ENCODE data around the gene VWF. TPM values are rescaled to one million over a fixed set of nuclear protein-coding genes. Genes with fewer than 3 reads are reported as not detected.
A peak's percentile ranks its signal among the peaks of the same experiment; 100 is the strongest.

VWF gene
- total RNA-seq, 1 experiment from 2014 or later, result 0.48 TPM

DNA sequence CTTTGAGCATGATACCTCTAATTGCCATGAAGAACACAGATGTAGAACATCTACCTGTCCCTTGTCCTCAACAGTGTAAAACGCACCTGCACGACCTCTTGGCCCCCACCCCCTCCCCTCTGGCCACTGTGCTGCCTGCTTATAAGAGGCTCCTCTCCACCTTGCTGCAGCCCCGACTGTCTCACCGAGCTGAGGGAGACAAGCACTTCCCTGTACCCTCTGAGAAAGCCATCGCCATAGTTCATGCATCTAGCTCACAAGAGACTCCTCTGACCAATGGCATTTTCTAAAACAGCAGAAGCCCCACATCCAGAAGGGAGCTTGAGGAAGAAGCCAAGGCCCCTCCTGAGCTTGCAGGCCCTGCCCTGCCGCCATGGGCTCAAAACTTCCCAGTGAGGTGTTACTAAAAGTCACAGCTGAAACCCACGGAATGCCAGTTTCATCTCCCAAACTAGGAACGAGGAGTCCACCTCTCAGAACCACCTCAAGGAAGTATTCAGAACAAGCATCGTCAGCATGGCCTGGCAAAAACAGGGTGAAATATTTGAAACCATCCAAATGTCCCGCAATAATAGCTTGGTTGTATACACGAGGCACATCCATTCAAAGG, 157.9 kb downstream of the VWF start:
- Histone ChIP-seq H3K4me2 (no peak overlapping the region), H3K27ac (no peak overlapping the region), H3K4me3 (no peak overlapping the region), H4K20me1 (ENCODE audit: insufficient read depth) (no peaks in the 10 kb centered on the region), H3F3A (ENCODE audit: insufficient read depth, low read depth) (no peaks in the 10 kb centered on the region), H3K9me3 (ENCODE audit: insufficient read depth, low read depth) (no peaks in the 10 kb centered on the region), H2AFZ (no peak overlapping the region), H3K36me3 (ENCODE audit: low read depth) (no peaks in the 10 kb centered on the region), H3K27me3 (ENCODE audit: insufficient read depth, low read depth) (peaks cover 72% of the 10 kb centered on the region), H3K9me2 (ENCODE audit: insufficient read depth) (no peaks in the 10 kb centered on the region), H3K79me2 (ENCODE audit: low read depth) (no peaks in the 10 kb centered on the region), H3K4me1 (replicated peaks; ENCODE audit: insufficient read depth) (no peaks in the 10 kb centered on the region)
- intact Hi-C loops (cut with micrococcal nuclease; ENCODE audit: unreplicated experiment), result loop anchor here (5.0 kb wide), 1 partner anchor 76 kb away; no protein-coding TSS in a partner anchor
- ChIA-PET CTCF (interaction anchor here (0.6 to 1.2 kb wide), 3 partner anchors 10 to 904 kb away, joined by 3 to 11 read pairs (median 5); no protein-coding TSS in a partner anchor), POLR2A (ENCODE audit: unreplicated experiment) (no interaction called here)
- DNase-seq, result no peak
- no TSS peak for BruUV-seq (replicated peaks)
- TF ChIP-seq EZH2 (IDR thresholded peaks at IDR 0.05; ENCODE audit: low read depth), result no peak
- TF ChIP-seq, protein P1, sequence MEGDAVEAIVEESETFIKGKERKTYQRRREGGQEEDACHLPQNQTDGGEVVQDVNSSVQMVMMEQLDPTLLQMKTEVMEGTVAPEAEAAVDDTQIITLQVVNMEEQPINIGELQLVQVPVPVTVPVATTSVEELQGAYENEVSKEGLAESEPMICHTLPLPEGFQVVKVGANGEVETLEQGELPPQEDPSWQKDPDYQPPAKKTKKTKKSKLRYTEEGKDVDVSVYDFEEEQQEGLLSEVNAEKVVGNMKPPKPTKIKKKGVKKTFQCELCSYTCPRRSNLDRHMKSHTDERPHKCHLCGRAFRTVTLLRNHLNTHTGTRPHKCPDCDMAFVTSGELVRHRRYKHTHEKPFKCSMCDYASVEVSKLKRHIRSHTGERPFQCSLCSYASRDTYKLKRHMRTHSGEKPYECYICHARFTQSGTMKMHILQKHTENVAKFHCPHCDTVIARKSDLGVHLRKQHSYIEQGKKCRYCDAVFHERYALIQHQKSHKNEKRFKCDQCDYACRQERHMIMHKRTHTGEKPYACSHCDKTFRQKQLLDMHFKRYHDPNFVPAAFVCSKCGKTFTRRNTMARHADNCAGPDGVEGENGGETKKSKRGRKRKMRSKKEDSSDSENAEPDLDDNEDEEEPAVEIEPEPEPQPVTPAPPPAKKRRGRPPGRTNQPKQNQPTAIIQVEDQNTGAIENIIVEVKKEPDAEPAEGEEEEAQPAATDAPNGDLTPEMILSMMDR (conservative IDR thresholded peaks at IDR 0.05), result no peak

DNA sequence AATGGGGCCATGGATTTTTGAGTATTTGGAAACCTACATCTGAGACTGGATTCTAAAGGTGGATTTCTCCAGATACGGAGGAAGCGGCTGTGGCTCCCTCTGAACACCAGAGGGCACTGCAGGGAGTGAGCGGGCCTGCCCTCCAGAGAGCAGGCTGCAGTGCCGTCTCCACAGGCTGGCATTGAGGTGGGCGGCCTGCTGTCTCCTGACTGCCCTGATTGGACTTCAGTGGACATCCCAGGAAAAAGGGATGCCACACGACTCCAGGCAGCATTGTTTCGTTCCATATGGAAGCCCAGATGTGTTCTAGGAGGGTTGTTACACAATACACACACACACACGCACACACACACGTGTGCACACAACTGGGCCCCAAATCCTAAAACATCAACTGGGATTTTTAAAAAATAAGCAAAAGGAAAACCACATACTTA, 158.5 kb downstream of the VWF start:
- no peaks in the 10 kb centered on the region for H3K4me1 ChIP-seq (replicated peaks; ENCODE audit: insufficient read depth)
- no peaks in the 10 kb centered on the region for H3K36me3 ChIP-seq (ENCODE audit: low read depth)
- peak in 1 of 2 experiments; percentile 63 for DNase-seq
- intact Hi-C loops (cut with micrococcal nuclease; ENCODE audit: unreplicated experiment), result loop anchor here (5.0 kb wide), 1 partner anchor 76 kb away; no protein-coding TSS in a partner anchor
- no peaks in the 10 kb centered on the region for H3K9me2 ChIP-seq (ENCODE audit: insufficient read depth)
- ChIA-PET POLR2A (ENCODE audit: unreplicated experiment) (no interaction called here), CTCF (interaction anchor here (0.6 to 1.2 kb wide), 2 partner anchors 9 to 903 kb away, joined by 5 to 11 read pairs; no protein-coding TSS in a partner anchor)
- H3K4me3 ChIP-seq, result no peak overlapping the region
- no peaks in the 10 kb centered on the region for H4K20me1 ChIP-seq (ENCODE audit: insufficient read depth)
- no TSS peak for BruUV-seq (replicated peaks)
- H3K4me2 ChIP-seq, result no peak overlapping the region
- no peaks in the 10 kb centered on the region for H3K9me3 ChIP-seq (ENCODE audit: insufficient read depth, low read depth)
- no peak overlapping the region for H3K27ac ChIP-seq
- TF ChIP-seq, protein P1 (conservative IDR thresholded peaks at IDR 0.05), result peak; percentile 79
- TF ChIP-seq EZH2 (IDR thresholded peaks at IDR 0.05; ENCODE audit: low read depth), result no peak
- peaks cover 66% of the 10 kb centered on the region for H3K27me3 ChIP-seq (ENCODE audit: insufficient read depth, low read depth)
- H3F3A ChIP-seq (ENCODE audit: insufficient read depth, low read depth), result no peaks in the 10 kb centered on the region
- H3K79me2 ChIP-seq (ENCODE audit: low read depth), result no peaks in the 10 kb centered on the region
- H2AFZ ChIP-seq, result no peak overlapping the region

DNA sequence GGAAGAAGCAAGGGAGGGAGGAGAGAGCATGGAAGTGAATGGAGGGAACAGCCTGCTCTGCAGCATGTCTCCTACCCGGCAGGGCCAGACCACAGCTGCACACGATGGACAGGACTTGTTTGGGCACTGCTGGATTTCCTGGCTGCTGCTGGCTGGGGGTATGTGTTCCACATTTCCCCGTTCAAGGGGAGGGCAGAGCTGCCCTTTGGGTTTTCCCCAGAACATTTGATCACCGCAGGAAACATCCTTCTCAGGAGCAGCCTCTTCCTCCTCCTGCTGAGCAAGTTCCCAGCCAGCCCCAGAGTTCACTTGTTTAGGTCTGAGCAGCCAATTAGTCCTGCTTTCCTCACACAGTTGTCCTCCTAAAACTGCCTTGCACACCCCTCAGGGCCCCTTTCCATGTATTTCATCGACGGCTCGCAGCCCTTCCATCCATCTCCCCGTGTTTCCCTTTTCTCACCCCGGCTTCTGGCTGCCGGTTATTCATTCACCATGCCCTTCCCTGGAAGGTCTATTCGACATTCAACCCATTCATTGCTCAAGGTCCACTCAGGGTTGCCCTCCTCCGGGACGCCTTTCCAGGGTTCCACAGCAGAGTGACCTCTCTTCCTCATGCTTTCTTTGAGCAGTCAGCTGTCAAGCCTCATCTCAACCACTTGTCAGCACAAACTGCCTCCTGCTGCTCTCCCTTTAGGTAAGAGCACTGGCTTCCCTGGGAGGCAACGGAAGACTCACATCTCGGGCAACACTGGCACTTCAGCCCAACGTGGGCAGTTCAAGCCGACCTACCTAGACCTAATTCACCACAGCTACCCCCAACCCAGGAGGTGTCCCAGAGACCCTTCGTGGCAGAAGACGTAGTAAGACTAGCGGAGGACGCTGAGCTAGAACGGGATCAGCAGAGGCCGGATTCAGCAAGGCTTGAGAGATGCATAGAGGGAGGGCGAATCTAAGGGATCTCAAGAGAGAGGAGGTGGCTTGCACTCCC, 159.3 kb downstream of the VWF start:
- peaks cover 58% of the 10 kb centered on the region for H3K27me3 ChIP-seq (ENCODE audit: insufficient read depth, low read depth)
- intact Hi-C loops (cut with micrococcal nuclease; ENCODE audit: unreplicated experiment), result loop anchor here (5.0 kb wide), 1 partner anchor 77 kb away; no protein-coding TSS in a partner anchor
- H3K9me2 ChIP-seq (ENCODE audit: insufficient read depth), result no peaks in the 10 kb centered on the region
- no peak overlapping the region for H3K27ac ChIP-seq
- no peak for DNase-seq
- no peak overlapping the region for H2AFZ ChIP-seq
- TF ChIP-seq EZH2 (IDR thresholded peaks at IDR 0.05; ENCODE audit: low read depth), result no peak
- TF ChIP-seq, protein P1 (conservative IDR thresholded peaks at IDR 0.05), result no peak
- no peaks in the 10 kb centered on the region for H3K9me3 ChIP-seq (ENCODE audit: insufficient read depth, low read depth)
- no peaks in the 10 kb centered on the region for H3K79me2 ChIP-seq (ENCODE audit: low read depth)
- H4K20me1 ChIP-seq (ENCODE audit: insufficient read depth), result no peaks in the 10 kb centered on the region
- POLR2A ChIA-PET (ENCODE audit: unreplicated experiment), result no interaction called here
- no TSS peak for BruUV-seq (replicated peaks)
- H3K4me3 ChIP-seq, result no peak overlapping the region
- CTCF ChIA-PET, result interaction anchor here (1.2 kb wide), 1 partner anchor 8 kb away, joined by 11 read pairs; no protein-coding TSS in a partner anchor
- H3K36me3 ChIP-seq (ENCODE audit: low read depth), result no peaks in the 10 kb centered on the region
- H3K4me1 ChIP-seq (replicated peaks; ENCODE audit: insufficient read depth), result no peaks in the 10 kb centered on the region
- H3K4me2 ChIP-seq, result no peak overlapping the region
- no peaks in the 10 kb centered on the region for H3F3A ChIP-seq (ENCODE audit: insufficient read depth, low read depth)

Measured in PC-9 (cell line).